ENCODE results near the gene C16orf96.

The C16orf96 gene

DNA sequence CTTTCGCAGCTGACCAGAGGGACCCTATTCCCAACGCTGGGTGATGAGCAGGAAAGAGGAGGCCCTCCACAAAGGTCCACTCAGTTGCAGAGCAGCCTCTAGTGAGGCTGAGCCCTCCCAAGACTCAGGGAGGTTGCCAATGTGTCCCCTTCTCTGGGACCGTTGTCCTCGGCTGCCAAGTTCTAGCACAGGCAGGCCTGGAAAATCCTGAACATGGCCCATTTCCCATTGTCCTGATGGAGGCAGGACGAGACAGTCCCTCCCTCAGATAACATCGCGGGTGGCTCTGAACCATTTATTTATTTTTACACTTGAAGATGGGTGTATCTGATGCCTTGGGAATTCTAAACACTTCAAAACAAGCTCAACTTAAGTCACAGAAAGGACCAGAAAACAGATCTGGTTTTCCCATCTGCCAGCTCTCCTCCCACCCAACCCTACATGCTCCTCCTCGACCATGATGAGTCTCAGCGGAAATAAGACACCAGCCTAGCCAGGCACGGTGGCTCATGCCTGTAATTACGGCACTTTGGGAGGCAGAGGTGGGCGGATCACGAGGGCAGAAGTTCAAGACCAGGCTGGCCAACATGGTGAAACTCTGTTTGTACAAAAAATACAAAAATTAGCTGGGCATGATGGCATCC lies 30.4 kb upstream of the C16orf96 start:
- no peak for DNase-seq (ENCODE audit: low read depth)

DNA sequence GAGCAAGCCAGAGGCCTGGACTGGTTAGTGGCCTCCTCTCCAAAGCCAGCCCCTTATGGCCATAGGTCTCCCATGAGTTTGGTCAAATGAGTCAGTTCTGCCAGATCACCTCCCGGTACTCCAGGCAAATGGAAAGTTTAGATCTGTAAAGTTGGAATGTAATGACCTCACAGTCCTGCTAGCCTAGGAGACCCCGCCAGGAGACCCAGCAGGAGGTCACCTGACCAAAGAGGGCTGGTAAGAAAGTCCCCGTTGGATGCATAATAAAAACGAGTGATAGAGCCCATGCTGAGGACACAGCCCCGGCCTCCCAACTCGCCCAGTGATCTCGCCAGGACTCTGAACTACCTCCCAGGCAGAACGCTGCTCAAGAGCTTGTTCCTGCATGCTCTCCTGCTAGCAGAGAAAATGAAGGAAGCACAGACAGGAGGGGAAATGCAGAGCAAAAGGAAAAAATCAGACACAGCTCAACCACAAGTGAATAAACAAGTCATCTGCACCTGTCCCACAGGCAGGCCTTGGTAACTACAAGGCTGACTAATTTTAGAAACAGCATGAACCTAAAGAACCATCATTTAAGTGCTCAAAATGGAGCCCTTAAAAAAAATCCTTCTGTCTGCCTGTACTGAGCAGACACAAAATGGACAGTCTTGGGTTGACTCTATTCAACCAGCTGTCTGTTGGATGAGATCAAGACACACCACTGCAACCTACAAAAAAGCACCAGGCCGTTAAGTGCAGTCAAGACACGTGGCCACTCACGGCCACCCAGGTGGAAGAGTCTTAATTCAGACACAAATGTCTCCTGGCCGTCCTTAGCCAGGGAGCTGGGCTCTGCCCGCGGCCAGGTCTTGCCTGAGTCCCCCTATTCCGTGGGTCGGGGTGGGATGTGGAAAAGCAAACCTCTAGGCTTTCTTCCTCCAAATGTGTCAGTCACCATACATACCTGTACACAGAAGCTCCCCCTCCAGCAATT lies 26.8 kb upstream of the C16orf96 start:
- DNase-seq (ENCODE audit: low read depth), result no peak

DNA sequence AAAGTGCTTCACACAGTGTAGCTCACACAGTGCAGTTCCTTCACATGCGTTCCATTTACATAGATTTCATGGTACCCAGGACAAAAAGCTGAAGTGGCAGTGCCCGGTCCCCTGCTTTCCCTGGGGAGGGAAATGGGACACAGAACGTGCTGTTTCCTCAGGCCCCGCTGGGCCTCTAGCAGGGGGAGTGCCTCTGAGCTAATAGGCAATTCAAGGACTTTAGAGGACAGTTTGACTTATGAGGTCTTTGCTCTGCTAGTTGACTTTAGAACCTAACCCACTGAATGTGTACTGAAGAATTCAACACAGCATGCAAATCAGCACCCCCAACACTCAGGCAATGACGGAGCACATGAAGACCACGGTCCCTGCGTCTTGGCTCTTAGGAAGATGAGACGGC lies 24.3 kb upstream of the C16orf96 start:
- DNase-seq (ENCODE audit: low read depth), result no peak

DNA sequence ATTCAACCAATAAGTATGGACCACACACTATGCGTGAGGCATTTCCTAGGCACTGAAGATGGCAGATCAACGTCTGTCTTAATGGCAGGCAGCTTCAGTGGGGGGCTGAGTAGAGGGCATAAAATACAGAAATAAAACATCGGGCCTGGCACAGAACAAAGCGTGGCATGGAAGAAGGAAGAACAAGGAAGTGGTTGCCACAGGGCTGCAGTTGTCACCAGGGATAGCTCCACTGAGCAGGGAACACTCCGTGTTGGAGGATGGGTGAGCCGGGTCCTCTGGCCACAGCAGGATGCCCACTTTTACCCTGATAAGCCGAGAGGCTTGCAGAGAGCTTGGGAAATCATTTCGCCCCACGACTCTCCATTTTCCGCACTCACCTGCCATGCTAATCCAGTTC lies 23.9 kb upstream of the C16orf96 start:
- no peak for DNase-seq (ENCODE audit: low read depth)

DNA sequence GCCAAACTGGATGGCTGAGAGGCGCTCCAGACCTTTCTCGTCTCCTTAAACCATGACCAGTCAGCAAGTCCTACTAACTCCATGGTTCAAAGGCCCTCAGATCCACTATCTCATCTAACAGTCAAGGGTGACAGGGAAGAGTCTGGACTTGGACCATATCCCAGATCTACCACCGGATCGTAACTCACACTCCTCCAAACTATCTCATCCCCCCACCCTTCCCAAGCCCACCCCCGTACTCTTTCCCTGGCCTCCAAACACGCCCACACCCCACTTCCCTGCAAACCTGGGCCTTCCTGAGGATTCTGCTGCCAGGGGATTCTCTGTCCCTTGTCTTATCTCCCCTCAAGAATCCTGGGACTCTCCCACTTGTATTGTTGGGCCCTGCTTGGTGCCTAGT lies 22.6 kb upstream of the C16orf96 start:
- DNase-seq (ENCODE audit: low read depth), result no peak

DNA sequence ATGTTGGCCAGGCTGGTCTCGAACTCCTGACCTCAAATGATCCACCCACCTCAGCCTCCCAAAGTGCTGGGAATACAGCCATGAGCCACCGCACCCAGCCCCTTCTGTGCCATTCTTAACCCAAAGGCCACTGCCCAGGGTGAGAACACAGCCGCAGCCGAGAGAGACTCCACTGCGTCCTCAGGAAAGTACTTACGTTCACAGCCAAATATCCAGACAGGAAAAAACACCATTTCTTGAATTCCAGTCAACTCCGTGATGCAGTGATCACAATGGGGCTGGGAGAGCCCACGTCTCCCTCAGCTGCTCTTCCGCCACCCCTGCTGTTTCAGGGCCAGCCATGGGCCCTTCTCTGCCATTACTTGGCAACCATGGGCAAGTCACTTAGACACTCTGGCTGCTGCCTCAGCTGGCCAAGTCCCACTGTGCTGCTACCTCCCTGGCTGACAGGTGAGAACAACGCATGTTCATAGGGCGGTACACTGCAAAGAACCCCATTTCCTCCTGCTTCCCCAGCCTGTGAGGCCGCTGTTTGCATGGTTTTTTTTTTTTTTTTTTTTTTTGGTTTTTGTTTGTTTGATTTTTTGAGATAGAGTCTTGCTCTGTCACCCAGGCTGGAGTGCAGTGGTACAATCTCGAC lies 21.9 kb upstream of the C16orf96 start:
- DNase-seq (ENCODE audit: low read depth), result no peak

DNA sequence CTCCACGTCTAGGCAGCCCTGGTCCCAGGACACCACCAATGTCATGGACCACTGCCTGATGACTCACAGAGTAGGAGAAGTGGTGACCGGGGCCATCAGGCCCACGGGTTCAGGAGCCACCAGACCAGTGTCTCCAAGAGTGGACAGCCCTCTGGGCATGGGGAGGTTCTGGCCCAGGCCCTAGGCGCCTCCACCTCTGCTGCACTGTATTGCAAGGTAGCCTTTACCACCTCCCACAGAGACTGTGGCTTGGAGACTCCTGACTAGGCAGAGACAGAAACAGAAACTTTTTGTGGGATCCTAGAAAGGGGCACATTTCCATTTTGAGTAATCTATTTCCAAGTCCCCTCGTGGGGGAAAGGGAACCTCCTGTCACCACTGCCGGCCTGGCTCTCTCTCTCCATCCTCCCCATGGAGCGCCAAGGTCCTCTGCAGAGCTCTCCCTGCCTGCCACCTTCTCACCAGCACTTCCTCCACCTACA lies 20.5 kb upstream of the C16orf96 start:
- no peak for DNase-seq (ENCODE audit: low read depth)

DNA sequence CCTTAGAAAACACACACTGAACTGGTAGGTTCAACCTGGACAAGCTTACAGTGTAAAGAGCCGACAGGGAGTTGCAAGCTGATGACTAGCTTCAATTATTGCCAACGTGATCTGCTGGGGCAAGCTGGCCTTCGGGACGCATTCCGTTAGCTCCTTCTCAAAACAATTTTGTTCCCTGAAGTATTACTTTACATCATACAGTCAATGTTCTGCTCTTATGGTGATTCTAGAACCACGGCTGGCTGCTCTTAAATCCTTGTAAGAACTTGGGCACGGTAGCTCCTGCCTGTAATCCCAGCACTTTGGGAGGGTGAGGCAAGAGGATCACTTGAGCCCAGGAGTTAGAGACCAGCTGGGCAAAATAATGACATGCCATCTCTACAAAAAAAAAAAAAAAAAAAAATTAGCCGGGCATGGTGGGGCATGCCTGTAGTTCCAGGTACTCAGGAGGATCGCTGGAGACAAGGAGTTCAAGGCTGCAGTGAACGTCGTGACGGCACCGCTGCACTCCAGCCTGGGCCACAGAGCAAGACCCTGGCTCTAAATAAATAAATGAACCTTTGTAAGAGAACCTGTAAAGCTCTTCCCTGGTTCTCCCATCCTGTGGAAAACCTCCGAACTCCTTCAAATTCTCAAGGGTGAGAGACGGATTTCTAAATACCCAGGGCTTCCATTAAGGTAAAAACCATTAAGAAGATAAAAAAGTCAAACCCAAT lies 19.6 kb upstream of the C16orf96 start:
- DNase-seq (ENCODE audit: low read depth), result no peak

DNA sequence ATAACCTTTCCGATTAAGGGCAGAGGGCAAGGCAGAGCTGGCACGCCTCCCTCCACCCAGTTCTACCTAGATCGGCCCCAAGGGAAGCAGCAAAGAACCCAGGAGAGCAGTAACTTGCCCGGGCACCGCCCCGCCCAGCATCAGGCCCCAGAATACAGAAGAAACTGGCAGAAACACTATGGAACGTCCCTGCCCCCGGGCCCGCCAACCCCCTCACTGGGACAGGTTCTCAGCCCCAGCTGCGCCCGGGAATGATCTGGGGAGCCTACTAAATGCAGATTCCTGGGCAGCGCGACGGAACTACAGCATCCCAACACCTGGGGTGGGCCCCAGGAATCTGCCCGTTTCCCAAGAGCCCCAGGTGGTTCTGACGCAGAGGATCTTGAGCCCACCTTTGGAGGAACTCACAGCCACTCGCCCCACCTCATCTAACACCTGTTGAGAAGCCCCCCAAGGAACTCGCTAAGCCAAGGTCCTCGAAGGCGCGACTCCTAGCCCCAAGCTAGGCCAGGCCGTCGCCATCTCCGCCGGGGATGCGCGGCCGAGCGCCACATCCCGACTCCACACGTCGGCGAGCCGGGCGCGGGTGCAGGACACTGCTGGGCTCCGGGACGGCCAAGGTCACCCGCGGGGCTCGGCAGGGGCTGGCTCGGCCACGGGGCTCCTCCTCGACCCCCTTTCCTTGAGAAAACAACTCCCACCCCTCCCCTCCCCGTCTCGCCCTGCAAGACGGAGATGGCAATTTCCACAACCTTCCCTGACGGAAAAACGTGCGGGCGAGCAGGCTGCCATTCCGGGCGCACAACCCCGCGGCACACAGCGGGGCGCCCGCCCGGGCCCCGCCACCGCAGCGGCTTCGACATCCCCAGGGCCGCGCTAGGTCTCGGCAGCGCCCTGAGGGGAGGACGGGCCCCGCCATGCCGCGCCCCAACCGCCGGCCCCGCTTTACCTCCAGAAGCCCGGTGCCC lies 18.5 kb upstream of the C16orf96 start:
- no peak for DNase-seq (ENCODE audit: low read depth)

DNA sequence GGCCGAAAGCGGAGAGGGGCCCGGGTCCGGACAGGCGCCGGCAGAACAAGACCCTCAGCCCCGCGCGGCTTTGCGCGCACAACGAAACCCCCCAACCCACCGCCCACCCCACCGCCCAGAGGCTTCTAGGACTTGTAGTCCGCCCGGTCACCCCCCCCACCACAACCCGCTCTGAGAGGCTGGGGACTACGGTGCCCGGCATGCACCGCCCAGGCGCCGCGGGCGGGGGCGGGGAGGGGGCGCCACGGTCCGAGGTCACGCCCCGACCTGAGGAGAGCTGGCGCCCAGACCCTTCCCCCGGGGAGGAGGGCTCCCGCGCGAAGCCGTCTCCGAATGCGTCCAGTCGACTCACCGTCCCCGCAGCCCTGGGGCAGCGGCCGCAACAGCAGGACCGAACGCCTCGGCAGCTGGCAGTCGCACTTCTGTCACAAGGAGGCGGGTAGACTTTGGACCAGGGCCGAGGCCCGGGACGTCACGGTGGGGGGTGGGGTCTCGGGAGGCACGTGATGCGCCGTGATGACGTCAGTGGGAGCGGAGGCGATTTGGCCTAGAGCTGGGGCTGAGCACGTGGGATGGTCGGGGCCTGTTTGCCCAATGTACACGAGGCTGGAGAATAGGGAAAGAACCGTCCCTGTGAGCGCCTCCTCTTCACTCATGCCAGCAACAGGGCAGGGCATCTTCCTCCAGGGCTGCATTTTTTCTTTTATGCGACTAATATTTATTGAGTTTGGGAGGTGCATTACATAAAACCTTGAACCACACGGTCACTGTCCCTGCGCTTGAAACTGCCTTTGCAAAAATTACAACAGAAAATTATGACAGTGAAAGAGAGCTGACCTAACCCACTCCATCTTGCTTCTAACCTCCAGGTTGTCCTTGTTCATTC lies 17.5 kb upstream of the C16orf96 start, which contains the start of gene CDIP1:
TSS of gene CDIP1 (minus strand) at position 424 of the 886 bp plus-strand sequence. CDS start 24,643 bp downstream, outside the sequence.
- peak; percentile 90 for DNase-seq (ENCODE audit: low read depth)

DNA sequence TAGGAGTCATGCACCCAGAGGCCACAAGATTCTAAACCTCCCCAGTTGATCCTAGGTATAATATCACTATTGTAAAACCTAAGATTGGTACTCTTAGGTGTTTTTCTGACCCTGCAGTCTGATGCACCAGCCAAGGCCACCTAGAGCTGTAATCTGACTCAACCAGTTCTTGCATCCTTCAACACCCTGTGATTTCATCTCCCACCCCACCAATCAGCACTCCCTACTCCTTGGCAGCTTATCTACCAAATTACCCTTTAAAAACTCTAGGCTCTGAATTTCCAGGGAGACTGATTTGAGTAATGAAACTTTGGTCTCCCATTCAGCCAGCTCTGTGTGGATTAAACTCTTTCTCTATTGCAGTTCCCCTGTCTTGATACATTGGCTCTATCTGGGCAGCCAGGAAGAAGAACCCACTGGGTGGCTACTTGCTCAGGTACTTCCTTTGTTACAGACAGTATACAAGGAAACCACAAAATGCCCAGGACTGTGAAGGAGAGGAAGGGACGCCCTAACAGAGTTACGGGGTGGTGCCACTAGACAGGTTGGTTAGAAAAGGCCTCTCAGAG lies 16.3 kb upstream of the C16orf96 start:
- no peak for DNase-seq (ENCODE audit: low read depth)

DNA sequence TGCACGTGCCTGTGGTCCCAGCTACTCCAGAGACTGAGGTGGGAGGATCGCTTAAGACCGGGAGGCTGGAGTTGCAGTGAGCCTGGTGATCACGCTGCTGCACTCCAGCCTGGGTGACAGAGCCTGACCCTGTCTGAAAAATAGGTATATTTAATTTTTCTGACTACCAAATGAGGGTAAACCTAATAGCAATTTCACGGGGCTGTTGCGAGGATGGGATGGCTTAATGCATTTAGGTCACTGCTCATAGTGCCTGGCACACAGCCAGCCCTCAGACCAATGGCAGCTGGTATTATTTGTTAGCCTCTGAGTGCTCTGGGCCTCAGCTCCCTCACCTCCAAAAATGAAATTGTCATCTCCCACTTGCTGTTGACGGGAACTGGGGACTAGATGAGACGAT lies 11.7 kb upstream of the C16orf96 start:
- no peak for DNase-seq (ENCODE audit: low read depth)

DNA sequence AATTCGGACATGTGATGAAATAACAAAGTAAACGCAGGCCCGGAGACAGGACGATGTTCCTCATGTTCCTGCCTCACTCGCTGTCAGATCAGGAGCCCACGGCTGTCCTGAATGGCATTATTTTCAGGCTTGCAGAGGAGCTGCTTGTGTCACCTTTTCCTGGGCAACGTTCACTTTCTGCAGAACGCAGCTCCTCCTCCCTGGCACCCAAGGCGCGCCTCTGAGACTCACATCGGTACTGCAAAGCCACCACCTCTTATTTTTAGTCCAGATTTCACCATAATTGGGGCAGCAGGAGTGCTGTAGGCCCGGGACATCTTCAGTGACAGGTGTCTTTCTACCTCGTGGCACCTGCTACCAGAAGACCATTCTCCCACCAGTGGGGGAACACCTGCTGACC lies 8.0 kb upstream of the C16orf96 start:
- DNase-seq (ENCODE audit: low read depth), result no peak

DNA sequence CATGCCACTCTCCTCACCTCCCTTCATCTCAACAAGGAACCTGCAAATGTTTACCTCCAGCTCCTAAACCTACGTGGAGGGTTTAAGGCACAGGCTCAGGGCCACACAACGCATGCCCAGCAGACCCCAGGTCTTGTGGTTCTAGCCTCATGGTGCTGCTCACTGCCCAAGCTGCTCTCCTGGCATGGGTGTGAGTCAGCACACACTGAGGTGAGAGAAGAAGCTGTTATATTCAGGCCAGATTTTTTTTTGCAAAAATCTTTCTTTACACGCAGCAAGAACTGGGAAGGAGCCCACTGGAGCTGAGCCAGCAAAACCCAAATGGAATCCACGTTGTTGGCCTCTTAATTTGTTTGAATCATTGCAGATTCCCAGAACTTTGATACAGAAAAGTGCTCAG lies 5.5 kb upstream of the C16orf96 start:
- DNase-seq (ENCODE audit: low read depth), result no peak

DNA sequence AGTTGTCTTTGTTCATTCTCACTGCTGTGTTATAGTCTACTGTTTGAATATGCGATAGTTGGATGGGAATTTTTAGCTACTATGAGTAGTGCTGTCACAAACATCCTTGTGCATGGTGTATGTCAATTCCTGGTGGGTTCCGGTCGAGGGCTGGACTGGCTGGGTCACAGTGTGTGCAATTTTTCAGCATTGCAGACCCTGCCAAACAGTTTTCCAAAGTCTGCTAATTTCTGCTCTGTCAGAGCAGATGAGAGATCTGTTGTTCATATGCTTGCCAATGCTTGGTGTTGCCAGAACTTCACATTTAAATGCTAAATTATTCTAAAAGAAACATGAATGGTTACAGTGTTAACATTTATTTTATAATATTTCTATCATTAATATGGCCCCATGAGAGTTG lies 3.6 kb upstream of the C16orf96 start:
- DNase-seq (ENCODE audit: low read depth), result no peak

DNA sequence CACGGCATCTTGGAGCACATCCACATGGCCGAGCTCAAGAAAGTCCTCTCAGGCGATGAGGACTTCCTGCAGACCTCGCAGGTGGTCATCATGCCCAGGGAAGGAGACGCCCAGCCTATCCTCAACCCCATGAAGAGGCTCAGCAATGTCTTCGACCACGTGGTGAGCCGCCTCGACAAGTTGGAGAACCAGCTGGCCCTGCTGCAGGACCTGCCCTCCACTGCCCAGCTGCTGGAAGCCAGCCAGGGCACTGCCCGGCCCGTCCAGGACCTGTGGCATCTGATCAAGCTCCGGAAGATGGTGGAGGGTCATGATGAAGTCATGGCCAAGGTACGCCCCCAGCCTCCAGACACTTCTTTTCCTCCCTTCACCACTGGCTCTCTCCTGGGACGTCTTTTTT lies 440 bp downstream of the C16orf96 start:
- no peak for DNase-seq (ENCODE audit: low read depth)

DNA sequence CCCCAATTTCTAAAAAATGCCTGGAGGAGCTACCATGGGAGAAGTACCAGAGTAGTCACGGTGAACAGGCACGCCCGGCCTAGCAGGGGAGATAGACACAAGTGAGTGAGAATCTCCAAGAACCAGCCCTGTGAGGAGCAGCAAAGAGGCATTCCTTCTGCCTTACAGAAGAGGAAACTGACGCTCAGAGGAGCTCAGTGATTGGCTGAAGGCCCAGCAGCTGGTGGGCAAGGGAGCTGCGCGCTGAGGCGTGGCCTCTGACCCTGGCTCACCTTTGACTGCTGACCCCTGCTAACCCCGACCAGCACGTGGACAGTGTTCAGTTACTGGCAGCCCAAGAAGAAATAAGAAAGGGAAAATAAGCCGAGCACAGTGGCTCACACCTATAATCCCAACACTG lies 1.8 kb downstream of the C16orf96 start:
- DNase-seq (ENCODE audit: low read depth), result no peak

DNA sequence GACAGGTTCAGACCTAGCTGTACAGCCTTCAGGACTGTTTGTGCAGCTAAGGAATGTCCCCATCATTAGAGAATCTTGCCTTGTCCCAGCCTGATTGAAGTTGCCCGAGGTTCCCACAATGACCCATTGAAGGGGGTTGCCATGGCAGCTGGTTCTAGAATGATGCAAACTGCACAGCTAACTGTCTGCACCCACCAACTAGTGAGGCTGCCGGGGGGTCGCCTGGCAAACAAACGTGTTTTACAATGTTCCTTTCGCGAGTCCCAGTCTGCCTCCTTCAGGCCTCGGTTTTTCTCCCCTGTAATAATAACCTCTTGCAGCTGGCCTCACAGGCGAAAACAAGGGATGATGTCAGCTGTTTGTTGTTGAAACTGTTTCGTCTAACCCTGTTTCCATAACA lies 5.5 kb downstream of the C16orf96 start:
- DNase-seq (ENCODE audit: low read depth), result no peak

DNA sequence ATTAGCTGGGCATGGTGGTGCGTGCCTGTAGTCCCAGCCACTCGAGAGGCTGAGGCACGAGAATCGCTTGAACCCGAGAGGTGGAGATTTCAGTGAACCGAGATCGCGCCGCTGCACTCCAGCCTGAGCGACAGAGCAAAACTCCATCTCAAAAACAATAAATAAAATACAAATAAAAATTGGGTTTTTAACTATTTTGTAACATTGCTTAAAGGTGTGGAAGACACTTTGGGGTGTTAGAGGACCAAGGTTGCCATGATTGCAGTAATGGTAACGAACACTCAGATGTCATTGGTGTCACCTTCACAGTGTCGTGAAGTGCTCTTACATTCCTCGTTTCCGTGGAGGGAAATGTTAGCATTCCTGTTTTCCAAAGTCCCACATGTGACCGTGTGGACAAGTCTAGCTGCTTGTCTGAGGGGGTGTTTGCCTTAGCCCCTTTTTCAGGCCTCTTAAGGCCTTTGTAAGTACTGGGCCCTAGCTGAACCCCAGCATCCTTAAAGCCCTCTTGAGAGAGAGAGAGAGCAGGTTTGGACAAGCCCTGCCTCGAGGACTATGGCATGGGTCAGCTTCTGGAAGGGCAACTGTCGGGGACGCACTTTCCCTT lies 8.6 kb downstream of the C16orf96 start:
- no peak for DNase-seq (ENCODE audit: low read depth)

All from stimulated activated CD8-positive, alpha-beta memory T cell treated with anti-CD3 and anti-CD28 coated beads, Interleukin-15, amount 100 ng/mL, for 1 hour (primary cell).